Measurements from ENCODE around the gene TNN.

Gene TNN

GRCh38 chr1:175174309-175175102 lies 106.9 kb downstream of the TNN start:
- DNase-seq (ENCODE audit: low spot score) = no peak

DNA sequence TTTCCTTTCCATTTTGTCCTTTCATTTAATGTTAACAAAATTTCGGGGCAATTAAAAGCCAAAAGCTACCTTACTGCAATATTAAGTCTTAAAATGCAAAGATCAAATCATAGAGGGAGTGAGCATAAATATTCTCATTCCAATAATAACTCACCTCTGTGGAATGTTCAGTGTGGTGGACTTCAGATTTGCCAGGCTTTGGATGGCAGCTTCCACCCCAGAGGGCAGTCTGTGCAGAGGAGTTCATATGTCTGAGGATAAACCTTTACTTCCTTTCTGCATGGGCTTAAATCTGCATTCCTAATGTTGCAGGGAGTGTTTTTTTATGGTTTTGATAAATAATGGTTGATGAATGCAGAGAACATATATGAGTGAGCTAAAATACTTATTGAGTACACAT lies 108.6 kb downstream of the TNN start:
- DNase-seq (ENCODE audit: low spot score) = peak; percentile 55

- DNase-seq (ENCODE audit: low spot score) = peak; percentile 30
These were observed 110.4 kb downstream of the TNN start for GRCh38 chr1:175178056-175178455.

GRCh38 chr1:175178456-175178855 lies 110.8 kb downstream of the TNN start:
- DNase-seq (ENCODE audit: low spot score) = no peak

DNA sequence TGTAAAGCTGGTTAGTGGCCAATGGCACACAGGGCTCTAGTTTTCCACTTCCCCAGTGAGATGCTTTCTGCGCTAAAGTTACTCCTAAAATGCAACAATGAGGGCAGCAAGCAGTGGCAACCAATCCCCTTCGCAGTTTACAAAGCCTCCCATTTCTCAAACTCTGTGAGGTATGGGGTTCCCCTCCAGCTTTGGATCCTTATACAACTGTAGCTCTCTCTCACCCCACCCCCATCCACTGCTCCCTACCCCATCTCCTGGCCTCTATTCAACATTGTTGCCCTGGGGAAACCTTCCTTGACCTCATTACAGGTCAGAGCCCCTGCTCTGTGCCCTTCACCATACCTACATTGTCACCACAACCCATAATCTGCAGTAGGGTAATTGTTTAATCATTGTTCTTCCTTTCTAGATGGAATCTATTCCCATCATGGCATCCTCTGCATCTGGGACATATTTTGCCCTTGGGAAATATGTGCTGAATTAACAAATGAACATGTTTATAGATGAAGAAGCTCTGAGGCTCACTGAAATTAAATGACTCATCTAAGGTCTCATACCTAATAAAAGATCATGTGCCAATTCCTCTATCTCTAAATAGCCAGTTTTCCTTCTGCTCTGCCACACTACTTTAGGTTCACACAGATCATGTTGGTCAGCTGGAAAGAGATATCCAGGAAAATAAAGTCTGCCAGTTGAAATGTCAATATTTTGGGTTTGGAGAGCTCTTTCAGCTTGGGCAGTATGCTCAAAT lies 112.4 kb downstream of the TNN start:
- DNase-seq (ENCODE audit: low spot score) = no peak

DNA sequence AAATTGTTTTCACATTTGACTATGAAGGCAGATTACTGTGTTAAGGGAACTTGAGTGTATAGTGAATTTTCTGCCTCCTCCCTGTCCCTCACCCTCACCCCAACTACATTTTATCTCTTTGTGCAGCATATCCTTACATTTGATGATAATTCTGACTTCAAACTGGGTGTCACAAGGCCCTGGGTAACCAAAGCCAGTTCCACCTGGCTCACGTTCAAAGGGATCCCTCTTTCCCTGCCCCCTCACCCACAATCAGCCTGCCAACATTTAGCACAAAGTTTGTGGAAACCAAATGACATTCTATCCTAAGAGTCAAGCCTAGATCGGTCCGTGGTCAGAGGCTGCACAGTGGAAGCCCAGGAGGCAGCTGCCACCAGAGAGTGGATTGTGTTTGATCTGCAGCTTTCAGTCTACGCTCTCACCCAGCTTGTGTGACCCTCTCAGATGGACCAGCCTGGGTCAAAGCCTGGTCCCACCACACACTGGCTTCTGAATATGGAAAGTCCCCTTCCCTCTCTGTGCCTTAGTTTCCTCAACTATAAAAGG lies 114.6 kb downstream of the TNN start:
- no peak for DNase-seq (ENCODE audit: low spot score)

- no peak for DNase-seq (ENCODE audit: low spot score)
These were observed 116.0 kb downstream of the TNN start for GRCh38 chr1:175183586-175183985.

GRCh38 chr1:175185903-175186302 lies 118.3 kb downstream of the TNN start:
- DNase-seq (ENCODE audit: low spot score) = no peak

- no peak for DNase-seq (ENCODE audit: low spot score)
These were observed 119.0 kb downstream of the TNN start for GRCh38 chr1:175186433-175187160.

GRCh38 chr1:175188936-175189335 lies 121.3 kb downstream of the TNN start:
- peak; percentile 19 for DNase-seq (ENCODE audit: low spot score)

- DNase-seq (ENCODE audit: low spot score) = peak; percentile 51
These were observed 124.0 kb downstream of the TNN start for GRCh38 chr1:175191659-175192058.

DNA sequence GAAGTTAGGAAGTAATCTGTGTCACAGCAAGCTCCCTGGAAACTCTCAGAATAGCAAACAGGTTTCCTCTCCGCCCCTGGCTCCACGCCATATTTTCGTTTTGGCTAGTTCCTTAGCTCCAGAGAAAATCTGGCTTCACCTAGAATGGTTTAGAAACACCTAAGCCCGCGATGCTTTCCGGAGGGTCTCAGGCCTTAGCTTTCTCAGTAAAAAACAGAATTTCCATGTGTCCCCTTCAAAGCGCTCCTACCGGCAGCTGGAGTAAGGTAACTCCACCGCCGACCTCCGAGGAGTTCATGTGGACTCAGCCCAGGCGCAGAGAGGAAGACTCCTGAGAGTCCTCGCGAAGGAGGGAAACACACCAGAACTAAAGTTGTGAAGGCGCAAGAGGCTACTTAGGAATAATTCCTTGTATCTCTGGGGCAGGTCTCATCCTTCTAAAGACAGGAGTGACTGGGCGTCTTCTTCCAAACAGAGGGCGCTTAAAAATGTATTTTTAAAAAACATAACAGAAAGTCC lies 124.5 kb downstream of the TNN start:
- peak; percentile 58 for DNase-seq (ENCODE audit: low spot score)

DNA sequence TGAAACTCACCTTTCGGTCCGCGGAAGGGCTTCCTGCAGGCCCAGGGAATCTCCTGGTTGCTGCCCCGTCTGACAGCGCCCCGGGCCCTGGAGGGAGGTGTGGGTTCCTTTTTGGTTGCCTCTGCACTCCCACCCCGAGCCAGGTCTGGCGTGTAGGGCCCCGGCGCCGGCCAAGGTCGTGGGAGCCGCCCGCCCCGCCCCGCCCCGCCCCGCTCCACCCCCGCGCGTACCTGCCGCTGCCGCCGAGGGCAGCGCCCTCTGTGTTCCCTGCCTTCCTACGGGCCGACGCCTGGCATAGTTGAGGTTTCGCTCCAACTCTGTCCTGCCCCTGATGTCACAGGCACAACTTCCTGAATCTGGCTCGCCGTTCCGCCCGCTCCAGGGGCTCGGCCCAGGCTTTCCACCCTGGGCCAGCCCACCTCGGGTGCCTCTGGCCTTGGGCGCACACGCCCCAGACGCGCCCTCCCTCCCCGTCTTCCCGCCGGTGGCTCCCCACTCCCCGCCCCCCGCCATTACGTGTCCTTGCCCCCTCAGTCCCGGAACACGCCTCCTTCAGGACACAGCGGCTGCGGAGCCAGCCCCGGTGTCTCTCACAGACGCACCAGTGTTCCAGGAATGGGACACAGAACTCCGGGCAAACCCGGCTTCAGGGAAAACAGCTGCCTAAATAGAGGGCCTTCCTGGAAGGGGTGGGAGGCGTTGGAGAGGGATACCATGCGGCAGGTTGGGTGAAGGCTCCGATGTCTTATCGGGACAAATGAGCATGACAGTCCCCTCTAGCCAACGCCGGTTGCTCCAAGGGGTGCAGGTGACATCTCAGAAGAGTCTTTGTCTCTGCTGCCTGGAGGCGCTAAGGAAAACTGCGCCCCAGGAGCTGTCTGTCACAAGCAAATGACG lies 125.2 kb downstream of the TNN start, which contains the start of gene KIAA0040:
Gene KIAA0040, minus strand, starts transcription at position 147 of the 897 bp plus-strand sequence. CDS start 31,763 bp downstream, outside the sequence.
- peak; percentile 90 for DNase-seq (ENCODE audit: low spot score)

DNA sequence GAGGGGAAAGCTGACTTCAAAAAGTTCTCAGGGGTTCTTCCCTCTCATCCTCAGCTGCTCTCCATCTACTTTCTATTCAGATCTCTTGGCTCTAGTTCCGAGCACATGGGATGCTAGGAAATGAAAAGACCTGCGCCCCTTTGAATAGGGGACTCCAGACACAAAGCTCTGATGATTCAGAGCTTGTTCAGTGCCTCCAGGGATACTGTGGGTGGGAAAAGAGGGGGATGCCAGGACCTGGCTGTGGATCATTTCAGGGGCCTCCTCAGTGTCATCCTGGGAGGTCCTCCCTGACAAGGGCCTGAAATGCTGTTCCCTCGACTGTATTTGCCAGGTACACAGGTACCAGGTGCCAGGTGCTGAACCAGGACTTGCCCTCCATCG lies 125.9 kb downstream of the TNN start:
- DNase-seq (ENCODE audit: low spot score) = no peak

DNA sequence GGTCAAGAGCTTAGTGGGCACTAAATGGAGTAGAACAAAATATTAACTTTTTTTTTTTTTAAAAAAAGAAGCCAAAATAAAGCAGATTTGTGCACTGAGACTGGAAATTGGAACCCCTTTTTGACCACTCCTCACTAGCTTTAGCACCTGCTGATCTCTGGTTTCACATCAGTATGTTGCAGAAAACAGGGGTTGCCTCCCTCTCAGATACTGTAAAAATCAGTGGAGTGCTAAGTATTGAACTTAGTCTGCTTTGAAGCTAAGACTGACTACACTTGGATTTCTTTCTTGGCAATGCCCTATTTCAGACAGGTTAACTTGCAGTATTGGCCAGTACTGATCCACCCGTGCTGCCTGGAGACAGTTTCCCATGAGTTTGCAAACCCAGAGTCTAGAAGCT lies 127.6 kb downstream of the TNN start:
- DNase-seq (ENCODE audit: low spot score) = no peak

GRCh38 chr1:175195798-175196197 lies 128.2 kb downstream of the TNN start:
- DNase-seq (ENCODE audit: low spot score) = peak; percentile 40

GRCh38 chr1:175197531-175197930 lies 129.9 kb downstream of the TNN start:
- DNase-seq (ENCODE audit: low spot score) = peak; percentile 92
